GM18858 (cell line): ENCODE results near the gene MYO1F.

Experiments used
- ATAC-seq: cut with Tn5 transposase; IDR thresholded peaks from one replicate; pipeline ENCODE4 v1.9.1; 2021; ENCODE audit not compliant: unreplicated experiment

The MYO1F gene

DNA sequence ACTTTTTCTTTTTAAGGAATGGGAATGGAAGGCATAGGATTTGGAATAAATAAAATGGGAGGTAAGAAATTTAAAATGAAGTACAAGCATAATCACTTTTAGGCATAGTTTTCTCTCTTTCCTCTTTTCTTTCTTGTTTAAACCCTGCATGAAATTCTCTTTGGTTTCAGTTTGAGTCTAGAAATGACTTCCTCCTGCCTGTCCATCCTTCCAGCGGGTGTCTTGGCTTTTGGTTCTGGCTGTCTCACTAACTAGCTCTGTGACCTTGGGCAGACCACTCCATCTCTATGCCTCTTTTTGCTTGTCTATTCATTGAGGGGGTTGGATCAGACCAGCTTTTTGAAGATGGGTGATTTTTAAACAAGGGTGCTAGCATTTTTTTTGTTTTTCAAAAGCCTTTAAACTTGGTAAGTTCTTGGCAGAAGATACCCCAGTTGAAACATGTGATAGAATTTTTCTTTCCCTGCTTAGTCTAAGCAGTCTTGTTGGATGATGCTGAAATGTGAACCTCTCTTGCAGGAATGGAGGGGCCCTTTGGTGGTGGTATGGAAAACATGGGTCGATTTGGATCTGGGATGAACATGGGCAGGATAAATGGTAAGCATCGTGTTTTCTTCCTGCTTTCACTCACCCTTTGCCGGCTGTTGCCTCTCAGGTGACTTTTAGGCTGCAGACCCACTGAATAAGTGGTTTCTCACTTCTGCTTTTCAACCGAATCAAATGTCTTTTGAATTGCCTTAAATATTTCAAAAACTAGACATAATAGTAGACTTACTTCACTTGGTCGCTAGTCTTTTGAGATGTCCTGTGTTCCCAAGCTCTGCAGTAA lies 103.4 kb downstream of the MYO1F start:
- ATAC-seq: peak; percentile 43
